GM18517 (cell line): Measurements from ENCODE around the gene RNASE7.
A peak's percentile ranks its signal among the peaks of the same experiment; 100 is the strongest.

Source experiments
- ATAC-seq: cut with Tn5 transposase; IDR thresholded peaks from one replicate; pipeline ENCODE4 v1.9.1; 2021; ENCODE audit warnings: mild to moderate bottlenecking, moderate library complexity; ENCODE audit not compliant: unreplicated experiment

RNASE7 gene

GRCh38 chr14:21066882-21067502 lies 24.8 kb downstream of the RNASE7 start:
- no peak for ATAC-seq

DNA sequence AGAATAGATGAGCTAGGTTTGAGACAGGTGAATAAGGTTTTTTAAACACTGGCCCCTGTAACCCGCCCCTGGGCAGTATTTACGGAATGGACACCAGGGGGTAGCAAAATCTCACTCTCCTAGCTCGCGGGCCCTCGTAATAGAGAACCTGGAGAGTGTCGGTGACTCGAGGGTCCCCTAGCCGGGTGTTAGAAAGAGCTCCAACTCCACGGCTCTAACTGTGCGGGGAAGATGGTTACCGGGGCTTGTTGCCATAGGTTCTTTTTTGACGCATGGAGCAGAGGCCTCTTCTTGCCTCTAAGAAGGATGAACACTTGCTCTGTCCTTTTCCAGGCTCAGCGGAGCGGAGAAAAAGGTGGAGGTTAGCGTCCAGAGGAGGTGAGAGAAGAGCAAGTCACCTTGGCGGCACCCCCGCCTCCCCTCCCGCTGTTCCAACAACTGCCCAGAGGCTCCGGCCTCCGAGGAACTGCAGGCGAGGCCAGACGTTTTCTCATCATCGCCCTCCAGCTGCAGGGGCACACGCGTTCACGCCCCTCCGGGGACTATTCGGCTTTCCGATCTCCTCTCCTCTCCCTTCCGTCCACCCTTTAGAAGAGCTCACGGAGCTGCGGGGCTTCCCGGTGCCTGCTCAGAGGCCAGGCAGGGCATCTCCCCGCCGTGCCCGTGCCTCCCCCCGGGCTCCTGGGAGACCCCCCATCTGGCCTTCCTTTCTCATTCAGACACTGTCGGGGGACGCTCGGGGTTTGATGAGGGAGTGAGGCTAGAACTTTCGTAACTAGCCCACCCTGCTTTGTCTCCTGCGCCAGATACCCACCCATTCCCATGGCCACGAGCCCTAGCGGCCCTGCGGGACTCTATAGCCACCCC lies 26.6 kb downstream of the RNASE7 start:
- ATAC-seq, result no peak

GRCh38 chr14:21069388-21070082 lies 27.4 kb downstream of the RNASE7 start:
- no peak for ATAC-seq

- no peak for ATAC-seq
These were observed 28.0 kb downstream of the RNASE7 start, which contains the start of gene ARHGEF40 for GRCh38 chr14:21070083-21070609. Gene ARHGEF40, plus strand, starts transcription at chr14:21070304. Its CDS starts 93 bp downstream, at chr14:21070397.

GRCh38 chr14:21070610-21071224 lies 28.6 kb downstream of the RNASE7 start:
- ATAC-seq, result no peak

GRCh38 chr14:21071225-21072030 lies 29.3 kb downstream of the RNASE7 start:
- ATAC-seq, result peak; percentile 73

DNA sequence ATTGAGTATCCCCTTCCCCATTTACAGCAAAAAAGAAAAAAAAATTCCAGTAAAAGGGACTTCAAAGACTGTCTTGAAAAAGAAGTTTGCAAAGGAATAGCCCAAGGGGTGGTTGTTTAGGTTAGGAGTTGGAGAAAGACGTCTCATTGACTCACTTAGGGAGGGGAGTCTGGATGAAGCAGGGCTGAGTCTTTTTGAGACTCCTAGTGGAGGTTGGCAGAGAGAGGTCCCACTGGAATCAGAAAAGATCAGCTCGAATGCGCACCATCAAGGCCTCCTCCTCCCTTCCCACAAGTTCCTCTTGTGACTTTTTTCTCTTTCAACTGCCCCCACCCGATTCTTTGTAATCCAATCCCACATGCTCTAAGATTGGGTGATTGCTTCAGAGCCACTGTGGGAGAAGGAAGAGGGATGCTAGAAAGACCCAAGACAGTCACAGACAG lies 29.9 kb downstream of the RNASE7 start:
- no peak for ATAC-seq

DNA sequence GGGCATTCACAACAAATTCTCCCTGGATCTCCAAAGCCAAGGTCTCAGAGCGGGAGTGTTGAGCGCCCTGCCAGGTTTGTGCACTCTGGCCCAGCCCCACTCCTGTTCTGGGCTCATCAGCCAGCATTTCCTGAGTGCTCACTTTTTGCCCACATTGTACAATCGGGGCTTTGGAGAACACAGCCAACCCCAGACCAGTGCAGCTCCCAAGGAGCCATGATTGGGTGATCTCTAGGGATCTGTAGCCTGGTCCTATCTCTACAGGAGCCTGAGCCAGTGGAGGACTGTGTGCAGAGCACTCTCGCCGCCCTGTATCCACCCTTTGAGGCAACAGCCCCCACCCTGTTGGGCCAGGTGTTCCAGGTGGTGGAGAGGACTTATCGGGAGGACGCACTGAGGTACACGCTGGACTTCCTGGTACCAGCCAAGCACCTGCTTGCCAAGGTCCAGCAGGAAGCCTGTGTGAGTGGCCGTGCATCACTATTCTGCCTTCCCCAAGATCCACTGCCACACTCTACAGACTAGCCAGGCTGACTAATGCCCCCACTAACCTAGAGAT lies 30.7 kb downstream of the RNASE7 start:
- no peak for ATAC-seq

DNA sequence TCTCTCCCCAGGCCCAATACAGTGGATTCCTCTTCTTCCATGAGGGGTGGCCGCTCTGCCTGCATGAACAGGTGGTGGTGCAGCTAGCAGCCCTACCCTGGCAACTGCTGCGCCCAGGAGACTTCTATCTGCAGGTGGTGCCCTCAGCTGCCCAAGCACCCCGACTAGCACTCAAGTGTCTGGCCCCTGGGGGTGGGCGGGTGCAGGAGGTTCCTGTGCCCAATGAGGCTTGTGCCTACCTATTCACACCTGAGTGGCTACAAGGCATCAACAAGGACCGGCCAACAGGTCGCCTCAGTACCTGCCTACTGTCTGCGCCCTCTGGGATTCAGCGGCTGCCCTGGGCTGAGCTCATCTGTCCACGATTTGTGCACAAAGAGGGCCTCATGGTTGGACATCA lies 31.8 kb downstream of the RNASE7 start:
- no peak for ATAC-seq

DNA sequence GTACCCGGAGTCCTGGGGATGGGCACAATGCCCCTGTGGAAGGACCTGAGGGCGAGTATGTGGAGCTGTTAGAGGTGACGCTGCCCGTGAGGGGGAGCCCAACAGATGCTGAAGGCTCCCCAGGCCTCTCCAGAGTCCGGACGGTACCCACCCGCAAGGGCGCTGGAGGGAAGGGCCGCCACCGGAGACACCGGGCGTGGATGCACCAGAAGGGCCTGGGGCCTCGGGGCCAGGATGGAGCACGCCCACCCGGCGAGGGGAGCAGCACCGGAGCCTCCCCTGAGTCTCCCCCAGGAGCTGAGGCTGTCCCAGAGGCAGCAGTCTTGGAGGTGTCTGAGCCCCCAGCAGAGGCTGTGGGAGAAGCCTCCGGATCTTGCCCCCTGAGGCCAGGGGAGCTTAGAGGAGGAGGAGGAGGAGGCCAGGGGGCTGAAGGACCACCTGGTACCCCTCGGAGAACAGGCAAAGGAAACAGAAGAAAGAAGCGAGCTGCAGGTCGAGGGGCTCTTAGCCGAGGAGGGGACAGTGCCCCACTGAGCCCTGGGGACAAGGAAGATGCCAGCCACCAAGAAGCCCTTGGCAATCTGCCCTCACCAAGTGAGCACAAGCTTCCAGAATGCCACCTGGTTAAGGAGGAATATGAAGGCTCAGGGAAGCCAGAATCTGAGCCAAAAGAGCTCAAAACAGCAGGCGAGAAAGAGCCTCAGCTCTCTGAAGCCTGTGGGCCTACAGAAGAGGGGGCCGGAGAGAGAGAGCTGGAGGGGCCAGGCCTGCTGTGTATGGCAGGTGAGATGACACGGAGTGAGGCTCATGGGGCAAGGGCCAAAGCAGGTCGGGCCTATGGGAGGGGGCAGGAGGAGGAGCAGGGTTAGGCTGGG lies 32.5 kb downstream of the RNASE7 start:
- no peak for ATAC-seq

- ATAC-seq, result no peak
These were observed 33.7 kb downstream of the RNASE7 start for GRCh38 chr14:21075719-21076437.

GRCh38 chr14:21077672-21078071 lies 35.5 kb downstream of the RNASE7 start:
- ATAC-seq, result no peak

DNA sequence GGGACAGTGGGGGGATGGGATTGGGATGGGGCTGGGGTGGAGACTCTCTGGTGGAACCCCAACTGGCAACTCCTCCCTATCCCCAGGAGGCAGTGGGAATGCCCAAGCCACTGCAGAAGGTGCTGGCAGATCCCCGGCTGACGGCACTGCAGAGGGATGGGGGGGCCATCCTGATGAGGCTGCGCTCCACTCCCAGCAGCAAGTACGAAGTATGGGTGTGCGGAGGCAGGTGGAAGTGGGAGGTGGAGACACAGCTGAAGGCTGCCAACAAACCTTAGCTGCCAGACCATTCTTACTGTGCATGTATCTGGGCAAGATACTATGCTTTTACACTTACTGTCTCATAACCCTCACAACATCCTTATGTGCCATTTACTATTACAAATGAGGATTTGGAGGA lies 36.1 kb downstream of the RNASE7 start:
- ATAC-seq, result no peak

DNA sequence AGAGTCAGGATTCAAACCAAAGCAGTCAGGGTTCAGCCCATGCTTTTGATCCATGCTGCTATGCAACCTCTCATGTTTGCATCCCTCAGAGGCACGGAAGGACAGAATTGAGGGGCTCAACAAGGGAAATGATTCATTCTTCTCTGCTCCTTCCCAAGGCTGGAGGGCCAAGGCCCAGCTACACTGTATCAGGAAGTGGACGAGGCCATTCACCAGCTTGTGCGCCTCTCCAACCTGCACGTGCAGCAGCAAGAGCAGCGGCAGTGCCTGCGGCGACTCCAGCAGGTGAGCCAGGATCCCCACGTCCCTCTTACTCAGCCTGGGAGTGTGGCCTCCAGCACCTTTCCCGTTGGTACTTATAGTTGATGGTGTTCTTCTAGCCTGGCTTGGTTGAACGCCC lies 36.6 kb downstream of the RNASE7 start:
- no peak for ATAC-seq

DNA sequence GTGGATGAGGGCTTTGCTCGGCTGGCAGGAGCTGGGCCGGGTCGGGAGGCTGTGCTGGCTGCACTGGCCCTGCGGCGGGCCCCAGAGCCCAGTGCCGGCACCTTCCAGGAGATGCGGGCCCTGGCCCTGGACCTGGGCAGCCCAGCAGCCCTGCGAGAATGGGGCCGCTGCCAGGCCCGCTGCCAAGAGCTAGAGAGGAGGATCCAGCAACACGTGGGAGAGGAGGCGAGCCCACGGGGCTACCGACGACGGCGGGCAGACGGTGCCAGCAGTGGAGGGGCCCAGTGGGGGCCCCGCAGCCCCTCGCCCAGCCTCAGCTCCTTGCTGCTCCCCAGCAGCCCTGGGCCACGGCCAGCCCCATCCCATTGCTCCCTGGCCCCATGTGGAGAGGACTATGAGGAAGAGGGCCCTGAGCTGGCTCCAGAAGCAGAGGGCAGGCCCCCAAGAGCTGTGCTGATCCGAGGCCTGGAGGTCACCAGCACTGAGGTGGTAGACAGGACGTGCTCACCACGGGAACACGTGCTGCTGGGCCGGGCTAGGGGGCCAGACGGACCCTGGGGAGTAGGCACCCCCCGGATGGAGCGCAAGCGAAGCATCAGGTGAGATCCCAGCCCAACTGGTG lies 39.5 kb downstream of the RNASE7 start:
- ATAC-seq, result no peak

- ATAC-seq, result no peak
These were observed 41.6 kb downstream of the RNASE7 start for GRCh38 chr14:21083565-21084325.

DNA sequence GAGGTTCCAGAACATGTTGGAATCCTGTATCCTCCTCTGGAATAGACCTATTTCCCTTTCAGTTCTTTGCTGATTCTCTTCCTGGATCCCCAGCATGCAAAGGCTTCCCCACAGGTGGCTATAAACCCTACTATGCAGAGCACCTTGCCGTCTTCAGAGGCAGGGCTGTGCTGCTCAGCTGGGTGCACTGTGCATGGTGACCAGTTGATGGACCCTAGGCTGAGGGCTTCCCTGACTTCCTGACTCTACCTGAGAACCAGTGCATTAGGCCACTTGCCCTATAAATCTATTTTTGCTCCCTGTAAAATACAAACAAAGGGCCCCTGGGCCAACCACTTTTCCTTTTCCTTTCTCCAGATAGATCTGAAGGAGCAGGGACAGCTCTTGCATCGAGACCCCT lies 42.2 kb downstream of the RNASE7 start:
- ATAC-seq, result no peak
